Fibroblast of villous mesenchyme (primary cell): ENCODE data around the gene AGR2. TPM values are rescaled to one million over a fixed set of nuclear protein-coding genes. Genes with fewer than 3 reads are reported as not detected.
A peak's percentile ranks its signal among the peaks of the same experiment; 100 is the strongest.

Experiments used
- DNase-seq: peaks from one replicate; pipeline ENCODE4 v3.0.0-alpha.2; 2010; ENCODE audit warnings: low read depth
- H3K4me3 ChIP-seq: 2 replicates; pipeline ENCODE4 v1.5.1; 2011; ENCODE audit warnings: low read depth, mild to moderate bottlenecking, low read length
- CTCF ChIP-seq: IDR thresholded peaks from 2 replicates; pipeline ENCODE4 v1.5.1; 2012; ENCODE audit warnings: low read depth, mild to moderate bottlenecking, low read length; ENCODE audit not compliant: insufficient read depth
- total RNA-seq: library from RNA; depleted of rRNA; stranded (reverse); fragments of >200 nt; gene quantifications from 2 replicates; pipeline ENCODE4 v1.2.3, GENCODE V29; 2012

Gene AGR2
- total RNA-seq, 1 donor = not detected

DNA sequence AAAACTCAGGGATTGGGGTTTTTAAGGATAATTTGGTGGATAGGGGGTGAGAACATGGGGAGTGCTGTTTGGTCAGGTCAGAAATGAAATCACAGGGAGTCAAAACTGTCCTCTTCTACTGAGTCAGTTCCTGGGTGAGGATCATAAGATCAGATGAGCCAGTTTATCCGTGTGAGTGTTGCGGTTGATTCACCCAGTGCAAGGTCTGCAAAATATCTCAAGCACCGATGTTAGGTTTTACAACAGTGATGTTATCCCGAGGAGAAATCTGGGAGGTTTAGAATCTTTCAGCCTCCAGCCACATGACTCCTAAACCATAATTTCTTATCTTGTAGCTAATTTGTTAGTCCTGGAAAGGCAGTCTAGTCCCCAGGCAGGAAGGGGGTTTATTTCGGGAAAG lies 31.7 kb upstream of the AGR2 start:
- DNase-seq = peak; percentile 70
- no peak overlapping the region for H3K4me3 ChIP-seq
- TF ChIP-seq CTCF = no peak

GRCh38 chr7:16833373-16833772 lies 28.6 kb upstream of the AGR2 start:
- DNase-seq = no peak
- no peak overlapping the region for H3K4me3 ChIP-seq
- TF ChIP-seq CTCF = no peak

- DNase-seq = no peak
- TF ChIP-seq CTCF = no peak
Observed at GRCh38 chr7:16826060-16826459, 21.3 kb upstream of the AGR2 start.

DNA sequence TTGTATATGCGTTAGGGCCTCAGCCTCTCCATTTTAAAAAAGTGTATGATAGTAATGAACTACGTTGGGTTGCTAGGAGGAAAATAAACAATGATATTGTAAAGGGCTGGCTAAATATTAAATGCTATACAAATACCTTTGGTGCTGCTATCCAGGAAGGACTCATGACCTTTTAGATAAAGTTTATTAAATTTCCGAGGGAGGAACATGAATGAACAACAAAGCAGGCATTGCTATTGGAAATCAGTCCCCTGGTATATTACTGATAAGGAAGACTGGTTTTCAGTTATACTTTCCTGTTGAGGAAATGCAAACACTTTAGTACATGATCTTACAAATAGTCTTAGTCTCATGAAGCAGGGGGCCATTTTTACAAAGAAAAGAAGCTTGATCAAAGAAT lies 17.2 kb upstream of the AGR2 start:
- no peak for DNase-seq
- no peak overlapping the region for H3K4me3 ChIP-seq
- TF ChIP-seq CTCF = no peak

More at GRCh38 chr7:16826060-16826459, 21.3 kb upstream of the AGR2 start:
- H3K4me3 ChIP-seq = no peak overlapping the region

DNA sequence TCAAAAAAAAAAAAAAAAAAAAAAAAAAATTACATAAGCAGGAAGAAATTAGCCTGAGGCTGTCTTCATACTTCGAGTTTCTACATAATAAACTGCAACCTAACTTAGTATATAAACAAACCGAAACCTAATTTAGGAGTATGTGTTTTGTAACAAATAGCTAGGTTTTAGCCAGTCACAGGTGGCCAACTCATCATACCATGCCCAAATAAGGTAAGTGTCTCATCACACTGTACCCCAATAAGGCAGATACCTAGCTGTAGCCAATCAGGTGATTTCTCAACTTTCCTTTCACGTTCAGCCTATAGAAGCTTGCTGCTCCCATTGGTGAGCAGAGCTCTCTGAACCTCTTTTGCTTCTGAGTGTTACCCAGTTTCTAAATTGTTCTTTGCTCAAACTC lies 13.9 kb upstream of the AGR2 start:
- no peak overlapping the region for H3K4me3 ChIP-seq
- TF ChIP-seq CTCF = no peak
- DNase-seq = no peak

DNA sequence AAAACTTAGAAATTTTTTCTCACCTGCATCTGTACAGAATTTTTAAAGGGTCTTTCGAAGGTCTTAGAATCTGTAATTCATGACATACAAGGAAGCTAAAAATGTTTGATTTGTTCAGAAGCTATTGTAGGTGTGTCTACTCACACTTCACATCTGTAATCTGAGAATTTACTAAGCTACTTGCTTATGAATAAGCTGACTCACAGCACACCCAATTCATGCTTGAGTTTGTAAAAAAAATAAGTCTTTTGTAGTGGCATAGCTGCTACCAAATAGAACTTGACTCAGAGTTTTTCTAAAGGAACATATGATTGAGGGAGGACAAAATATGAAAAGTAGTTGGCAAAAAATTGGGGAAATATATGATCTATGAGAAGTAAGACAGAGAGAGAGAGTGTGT lies 12.7 kb upstream of the AGR2 start:
- DNase-seq = peak; percentile 30
- TF ChIP-seq CTCF = no peak
- no peak overlapping the region for H3K4me3 ChIP-seq

DNA sequence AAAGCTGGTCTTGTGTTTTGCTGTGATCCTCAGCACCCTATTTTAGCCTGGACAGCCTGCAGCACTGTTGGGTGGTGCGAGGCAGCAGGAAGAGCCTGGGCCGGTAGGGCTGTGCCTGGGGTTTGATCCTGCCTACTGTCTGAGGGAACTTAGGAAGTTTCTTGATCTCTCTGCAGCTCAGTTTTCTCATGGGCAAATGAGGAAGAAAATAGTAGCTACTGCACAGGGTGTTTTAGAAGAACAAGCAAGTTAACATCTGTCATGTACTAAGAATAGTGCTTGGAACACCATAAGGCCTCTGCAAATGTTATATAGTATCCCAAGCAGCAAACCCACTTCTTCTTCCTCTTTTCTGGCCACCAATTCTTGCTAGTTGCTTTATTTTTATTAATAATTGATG lies 12.0 kb upstream of the AGR2 start:
- H3K4me3 ChIP-seq = no peak overlapping the region
- no peak for DNase-seq
- no peak for TF ChIP-seq CTCF
